HEK293T (cell line): ENCODE data around the gene ERMN.

Experiments
- ARNT ChIP-seq: fragments of 450-650 bp; IDR thresholded peaks from 2 replicates; pipeline ENCODE4 v1.6.1; 2017; ENCODE audit warnings: mild to moderate bottlenecking
- BHLHE40 ChIP-seq: fragments of 450-650 bp; IDR thresholded peaks from 2 replicates; pipeline ENCODE4 v1.6.1; 2016; ENCODE audit warnings: mild to moderate bottlenecking, moderate library complexity, borderline replicate concordance
- CTBP1 ChIP-seq: fragments of 450-650 bp; IDR thresholded peaks from 2 replicates; pipeline ENCODE4 v1.6.1; 2016; ENCODE audit warnings: borderline replicate concordance
- FOXA1 ChIP-seq: fragments of 450-650 bp; IDR thresholded peaks from 2 replicates; pipeline ENCODE4 v1.6.1; 2016; ENCODE audit warnings: mild to moderate bottlenecking
- FOXM1 ChIP-seq: fragments of 450-650 bp; IDR thresholded peaks from 2 replicates; pipeline ENCODE4 v1.6.1; 2017; ENCODE audit warnings: mild to moderate bottlenecking, borderline replicate concordance
- L3MBTL2 ChIP-seq: fragments of 450-650 bp; conservative IDR thresholded peaks from 2 replicates; pipeline ENCODE4 v1.6.1; 2016; ENCODE audit warnings: mild to moderate bottlenecking
- SP1 ChIP-seq: fragments of 450-650 bp; IDR thresholded peaks from 2 replicates; pipeline ENCODE4 v1.6.1; 2017
- SUZ12 ChIP-seq: fragments of 450-650 bp; IDR thresholded peaks from 2 replicates; pipeline ENCODE4 v1.6.1; 2016; ENCODE audit warnings: mild to moderate bottlenecking
- TARDBP ChIP-seq: fragments of 450-650 bp; IDR thresholded peaks from 2 replicates; pipeline ENCODE4 v1.6.1; 2016

- no peak for TF ChIP-seq ARNT
- no peak for TF ChIP-seq SP1
- no peak for TF ChIP-seq FOXM1
- TF ChIP-seq L3MBTL2: no peak
- no peak for TF ChIP-seq FOXA1
- no peak for TF ChIP-seq SUZ12
- no peak for TF ChIP-seq BHLHE40
- no peak for TF ChIP-seq CTBP1
- no peak for TF ChIP-seq TARDBP
Observed at GRCh38 chr2:157359628-157360027, 34.0 kb upstream of the ERMN start.
